HAP-1 (cell line): ENCODE data around the gene CYSLTR2.
A peak's percentile ranks its signal among the peaks of the same experiment; 100 is the strongest.

Source experiments
- DNase-seq, 2 experiments: peaks; one replicate each; pipeline ENCODE4 v3.0.0-alpha.2; 2016 to 2020; ENCODE audit warnings: low spot score in 2 of 2
- H3K27me3 ChIP-seq: fragments of 250-450 bp; sonication (Bioruptor Pico); 2 replicates; pipeline ENCODE4 v1.5.1; 2020; ENCODE audit warnings: low read depth, mild to moderate bottlenecking, moderate library complexity
- H3K36me3 ChIP-seq: fragments of 250-450 bp; sonication (Bioruptor Pico); replicated peaks from 2 replicates; pipeline ENCODE4 v1.5.1; 2020; ENCODE audit warnings: mild to moderate bottlenecking
- H3K4me1 ChIP-seq: fragments of 250-450 bp; sonication (Bioruptor Pico); 2 replicates; pipeline ENCODE4 v1.5.1; 2020; ENCODE audit warnings: mild to moderate bottlenecking
- H3K4me3 ChIP-seq: fragments of 250-450 bp; sonication (Bioruptor Pico); 2 replicates; pipeline ENCODE4 v1.5.1; 2020; ENCODE audit warnings: mild to moderate bottlenecking, moderate library complexity
- H3K9me3 ChIP-seq: fragments of 250-450 bp; sonication (Bioruptor Pico); 2 replicates; pipeline ENCODE4 v1.5.1; 2020; ENCODE audit warnings: mild to moderate bottlenecking, moderate library complexity
- in situ Hi-C: fragments of 300-500 bp; cut with MboI; formaldehyde crosslinking; loops from 3 replicates; pipeline ENCODE4 v1.14.3; 2020; ENCODE audit warnings: low sequenced_read_pairs, inconsistent platforms, mixed read lengths

Gene CYSLTR2

DNA sequence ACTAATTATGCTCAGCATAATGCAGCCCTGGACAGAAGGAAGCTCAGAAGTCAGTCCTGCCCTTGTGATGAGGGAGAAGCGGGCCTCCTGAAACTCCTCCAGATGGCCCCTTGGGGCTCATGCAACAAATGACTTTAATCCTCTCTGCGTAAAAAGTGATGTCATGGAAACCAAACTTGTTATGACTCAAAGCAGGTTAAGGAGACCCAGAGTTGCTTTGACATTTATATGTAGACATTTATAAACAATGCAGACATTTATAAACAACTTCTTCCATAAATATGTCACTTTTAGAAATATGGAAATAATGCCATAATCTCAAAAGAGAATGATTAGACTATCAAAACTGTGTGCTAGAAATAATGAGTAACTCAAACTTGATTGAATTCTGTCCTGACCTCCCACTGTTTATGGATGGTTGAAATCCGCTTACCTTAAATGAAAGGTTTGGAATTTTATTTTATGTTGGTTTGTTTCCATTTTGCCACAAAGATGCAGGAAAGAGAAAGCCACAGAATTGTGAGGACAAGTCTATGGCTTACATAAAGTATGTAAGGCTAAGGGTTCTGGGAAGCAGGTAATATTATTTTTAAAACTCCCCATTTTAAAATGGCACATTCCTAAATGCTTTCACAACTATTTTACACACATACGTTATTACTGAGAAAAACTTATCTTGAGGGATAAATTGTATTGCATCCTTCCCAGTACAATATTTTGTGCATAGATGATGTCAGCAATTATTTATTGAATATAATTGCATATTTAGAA lies 73.7 kb downstream of the CYSLTR2 start:
- Histone ChIP-seq H3K4me3 (no peak overlapping the region), H3K36me3 (no peaks in the 10 kb centered on the region), H3K27me3 (no peaks in the 10 kb centered on the region), H3K4me1 (peaks cover 6% of the 10 kb centered on the region; the same call in 1 of the 2 replicates), H3K9me3 (no peaks in the 10 kb centered on the region)
- in situ Hi-C loops = no loop called here
- DNase-seq = peak; percentile 59 to 66

DNA sequence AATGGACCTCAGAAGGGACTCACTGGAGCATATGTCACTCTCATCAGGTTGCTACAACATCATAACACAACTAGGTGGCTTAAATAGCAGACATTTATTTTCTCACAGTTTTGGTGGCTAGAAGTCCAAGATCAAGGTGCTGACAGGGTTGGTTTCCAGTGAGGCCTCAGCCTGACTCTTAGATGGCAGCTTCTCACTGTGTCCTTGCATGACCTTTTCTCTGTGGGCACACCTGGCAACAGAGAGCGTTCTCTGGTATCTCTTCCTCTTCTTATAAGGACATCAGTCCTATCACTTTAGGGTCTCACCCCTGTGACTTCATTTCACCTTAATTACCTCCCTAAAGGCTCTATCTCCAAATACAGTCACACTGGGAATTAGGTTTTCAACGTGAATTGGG lies 74.5 kb downstream of the CYSLTR2 start:
- in situ Hi-C loops = no loop called here
- H3K4me1 ChIP-seq = peaks cover 6% of the 10 kb centered on the region; the same call in 1 of the 2 replicates
- no peaks in the 10 kb centered on the region for H3K9me3 ChIP-seq
- no peak for DNase-seq
- H3K4me3 ChIP-seq = no peak overlapping the region
- no peaks in the 10 kb centered on the region for H3K27me3 ChIP-seq
- no peaks in the 10 kb centered on the region for H3K36me3 ChIP-seq

DNA sequence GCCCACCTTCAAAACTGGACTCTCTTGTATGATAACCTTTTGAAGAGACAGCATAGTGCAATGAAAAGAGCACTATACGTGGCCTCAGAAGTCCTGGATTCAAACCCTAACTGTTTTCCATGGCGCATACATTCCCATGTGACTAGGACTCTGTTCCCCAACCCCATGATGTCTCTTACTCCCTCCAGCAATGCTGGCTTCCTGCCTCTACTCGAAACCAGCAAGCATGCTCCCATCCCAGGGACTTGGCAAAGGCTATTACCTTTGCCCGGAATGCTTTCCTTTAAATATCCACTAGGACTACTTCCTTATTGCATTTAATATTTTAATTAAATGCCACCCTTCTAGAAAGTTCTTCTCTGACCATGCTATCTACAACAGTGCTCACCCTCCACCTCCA lies 75.1 kb downstream of the CYSLTR2 start:
- Histone ChIP-seq H3K27me3 (no peaks in the 10 kb centered on the region), H3K4me3 (no peak overlapping the region), H3K9me3 (no peaks in the 10 kb centered on the region), H3K36me3 (no peaks in the 10 kb centered on the region), H3K4me1 (peaks cover 6% of the 10 kb centered on the region; the same call in 1 of the 2 replicates)
- DNase-seq = no peak
- in situ Hi-C loops = no loop called here

- Histone ChIP-seq H3K4me1 (peaks cover 6% of the 10 kb centered on the region; the same call in 1 of the 2 replicates), H3K27me3 (no peaks in the 10 kb centered on the region), H3K36me3 (no peaks in the 10 kb centered on the region), H3K4me3 (no peak overlapping the region), H3K9me3 (no peaks in the 10 kb centered on the region)
- in situ Hi-C loops = no loop called here
- DNase-seq = no peak
These were observed 76.1 kb downstream of the CYSLTR2 start for GRCh38 chr13:48729856-48730255.

DNA sequence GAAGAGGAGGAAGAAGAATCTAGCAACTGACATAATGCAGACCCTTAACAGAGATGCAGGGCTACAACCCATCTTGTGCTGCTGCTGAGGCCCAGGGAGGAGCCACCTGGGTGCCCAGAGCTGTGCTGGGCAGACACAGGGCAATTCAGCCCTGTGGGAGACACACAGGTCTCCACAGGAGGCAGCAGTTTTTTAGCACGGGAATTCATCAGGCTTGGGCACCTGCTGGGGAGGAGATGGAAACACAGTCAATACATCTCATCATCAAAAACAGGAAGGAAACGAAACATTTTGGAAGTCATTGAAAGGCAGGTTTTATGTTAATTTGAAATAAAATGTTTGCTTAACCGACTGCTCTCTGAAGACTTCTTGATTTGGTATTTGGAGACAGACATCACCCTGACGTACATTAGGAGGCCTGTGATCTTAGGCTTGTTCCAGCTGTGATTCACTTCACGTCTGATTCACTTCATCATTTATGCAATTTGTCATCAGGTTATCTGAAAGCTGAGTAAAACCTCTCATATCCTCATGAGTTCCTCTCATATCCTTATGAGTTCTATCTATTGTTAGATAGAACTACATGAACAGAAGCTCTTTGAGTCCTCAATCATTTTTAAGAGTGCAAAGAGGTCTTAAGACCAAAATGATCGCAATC lies 77.4 kb downstream of the CYSLTR2 start:
- peaks cover 6% of the 10 kb centered on the region; the same call in 1 of the 2 replicates for H3K4me1 ChIP-seq
- in situ Hi-C loops = no loop called here
- H3K36me3 ChIP-seq = no peaks in the 10 kb centered on the region
- no peaks in the 10 kb centered on the region for H3K27me3 ChIP-seq
- H3K9me3 ChIP-seq = no peaks in the 10 kb centered on the region
- no peak for DNase-seq
- H3K4me3 ChIP-seq = no peak overlapping the region

DNA sequence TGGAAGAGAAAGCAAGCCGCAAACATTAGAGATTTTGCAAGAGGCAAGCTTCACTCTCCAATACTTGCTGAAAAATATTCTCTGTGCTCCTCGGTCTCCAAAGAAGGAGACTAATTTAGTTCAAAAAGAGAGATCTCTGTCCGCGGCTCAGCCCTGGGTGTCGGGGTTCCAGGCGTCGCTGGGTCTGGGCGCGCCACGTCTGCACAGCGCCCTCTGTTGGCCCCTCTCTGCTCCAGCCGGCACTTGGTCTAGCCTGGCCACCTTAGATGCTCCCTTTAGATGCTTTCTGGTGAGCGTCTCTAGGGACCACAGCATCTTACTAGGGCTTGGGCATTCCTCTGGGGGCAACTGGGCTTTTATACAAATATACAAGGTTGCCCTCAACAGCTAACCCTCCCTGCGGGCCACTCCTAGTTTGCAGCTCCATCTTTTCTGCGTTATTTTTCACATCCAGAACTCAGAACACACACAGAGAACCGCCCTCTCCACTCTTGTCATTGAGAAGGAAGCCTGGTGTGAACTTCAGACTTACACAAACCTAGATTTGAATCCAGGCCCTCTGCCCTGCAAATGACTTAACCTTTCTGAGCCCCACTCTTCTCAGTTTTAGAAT lies 78.3 kb downstream of the CYSLTR2 start:
- H3K27me3 ChIP-seq = no peaks in the 10 kb centered on the region
- H3K4me1 ChIP-seq = peaks cover 3% of the 10 kb centered on the region; the same call in 1 of the 2 replicates
- H3K4me3 ChIP-seq = no peak overlapping the region
- no peaks in the 10 kb centered on the region for H3K36me3 ChIP-seq
- DNase-seq = peak; percentile 31 to 82
- in situ Hi-C loops = no loop called here
- no peaks in the 10 kb centered on the region for H3K9me3 ChIP-seq

DNA sequence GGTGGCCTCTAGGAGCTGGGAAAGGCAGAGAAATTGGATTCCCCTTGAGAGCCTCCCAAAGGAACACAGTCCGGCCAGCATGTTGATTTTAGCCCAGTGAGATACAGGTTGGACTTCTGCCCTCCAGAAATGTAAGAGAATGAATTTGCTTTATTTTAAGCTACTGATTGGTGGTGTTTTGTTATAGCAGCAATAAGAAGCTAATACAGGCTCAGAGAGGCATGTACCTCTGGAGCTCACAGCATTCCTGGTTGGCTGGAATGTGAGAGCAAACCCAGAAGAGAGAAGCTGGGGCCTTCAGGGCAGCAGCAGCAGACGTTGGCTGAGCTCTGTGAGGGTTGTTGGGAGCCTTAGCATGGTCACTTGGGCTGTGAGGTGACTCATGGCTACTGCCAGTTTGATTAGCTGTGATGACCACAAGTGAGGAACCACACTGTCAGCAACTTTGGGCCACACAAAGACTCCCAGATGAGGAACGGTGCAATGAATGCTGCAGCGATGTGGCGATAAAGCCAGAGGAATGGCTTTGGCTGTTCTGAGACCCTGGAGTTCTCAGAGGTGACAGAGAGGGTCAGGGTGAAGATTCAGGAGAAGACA lies 80.1 kb downstream of the CYSLTR2 start:
- Histone ChIP-seq H3K36me3 (no peaks in the 10 kb centered on the region), H3K4me1 (0 out of 2 replicates have a peak, but pooled peaks cover 2% of the 10 kb centered on the region), H3K9me3 (no peaks in the 10 kb centered on the region), H3K27me3 (no peaks in the 10 kb centered on the region), H3K4me3 (no peak overlapping the region)
- in situ Hi-C loops = no loop called here
- DNase-seq = no peak

DNA sequence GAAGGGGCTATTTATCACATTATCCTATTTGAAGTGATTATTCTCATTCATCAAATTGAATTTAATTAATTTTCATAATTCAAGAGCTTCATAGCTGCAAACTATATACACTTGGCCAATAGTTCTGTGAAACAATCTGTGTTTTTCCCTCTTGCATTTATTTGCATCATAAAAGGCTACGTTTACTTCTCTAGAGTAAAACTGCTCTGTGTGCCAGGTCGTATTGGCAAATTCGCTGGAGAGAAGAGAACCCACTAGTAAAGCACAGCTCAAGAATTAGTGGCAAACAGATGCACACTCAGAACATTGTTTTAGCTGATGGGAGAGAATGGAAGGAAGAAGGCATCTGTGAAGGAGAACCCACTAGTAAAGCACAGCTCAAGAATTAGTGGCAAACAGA lies 81.8 kb downstream of the CYSLTR2 start:
- Histone ChIP-seq H3K27me3 (no peaks in the 10 kb centered on the region), H3K36me3 (no peaks in the 10 kb centered on the region), H3K9me3 (no peaks in the 10 kb centered on the region), H3K4me1 (0 out of 2 replicates have a peak, but pooled peaks cover 2% of the 10 kb centered on the region), H3K4me3 (no peak overlapping the region)
- no peak for DNase-seq
- in situ Hi-C loops = no loop called here

- DNase-seq = no peak
- no peaks in the 10 kb centered on the region for H3K36me3 ChIP-seq
- H3K4me3 ChIP-seq = no peak overlapping the region
- in situ Hi-C loops = no loop called here
- no peaks in the 10 kb centered on the region for H3K27me3 ChIP-seq
- H3K9me3 ChIP-seq = no peaks in the 10 kb centered on the region
- H3K4me1 ChIP-seq = no peaks in the 10 kb centered on the region
These were observed 84.0 kb downstream of the CYSLTR2 start for GRCh38 chr13:48737689-48738088.

DNA sequence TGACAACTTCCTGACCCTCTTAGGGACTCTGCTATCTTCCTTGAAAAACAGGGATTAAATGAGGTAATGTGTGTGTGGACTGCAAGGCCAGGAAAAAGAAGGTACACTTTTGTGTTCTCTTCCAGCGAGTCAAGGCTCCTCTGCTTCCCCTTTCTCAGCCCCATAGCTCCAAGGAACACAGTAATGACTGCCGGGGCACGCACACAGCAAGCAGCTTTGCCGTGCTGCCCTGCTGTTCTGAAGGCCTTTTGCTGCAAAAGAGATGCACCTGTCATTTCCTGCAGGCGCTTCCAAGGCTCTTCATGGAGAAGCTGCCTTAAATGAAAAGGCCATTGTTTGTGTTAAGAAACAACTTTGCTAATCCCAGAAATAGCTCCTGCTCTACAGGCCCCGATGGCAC lies 84.6 kb downstream of the CYSLTR2 start:
- no peaks in the 10 kb centered on the region for H3K9me3 ChIP-seq
- H3K4me1 ChIP-seq = no peaks in the 10 kb centered on the region
- H3K36me3 ChIP-seq = no peaks in the 10 kb centered on the region
- DNase-seq = no peak
- in situ Hi-C loops = no loop called here
- no peak overlapping the region for H3K4me3 ChIP-seq
- H3K27me3 ChIP-seq = no peaks in the 10 kb centered on the region

DNA sequence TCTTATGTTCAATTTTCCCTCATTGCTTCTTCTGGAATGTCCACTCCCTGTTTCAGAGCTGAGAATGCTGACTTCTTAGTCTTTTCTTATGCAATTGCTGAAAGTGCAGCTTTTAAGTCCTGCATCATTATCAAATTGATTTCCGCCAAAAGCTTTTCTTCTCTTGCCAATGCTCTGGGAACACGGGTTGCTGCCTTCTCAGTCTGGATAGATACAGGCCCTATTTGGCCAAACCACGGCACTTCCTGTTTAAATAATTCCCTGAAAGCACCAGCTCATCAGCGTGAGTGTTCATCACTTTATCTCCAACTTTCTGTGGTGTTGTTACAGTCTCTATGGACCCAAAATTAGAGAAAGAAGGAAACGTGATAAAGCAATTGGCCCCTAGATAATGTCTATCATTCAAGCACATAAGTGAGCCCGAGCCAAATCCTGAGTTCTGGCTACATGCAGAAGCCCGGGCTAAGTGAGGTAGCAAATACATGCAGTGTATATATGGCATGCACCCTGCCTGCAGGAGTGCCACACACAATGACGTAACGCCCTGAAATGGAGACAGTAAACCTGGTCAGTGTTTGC lies 85.7 kb downstream of the CYSLTR2 start:
- DNase-seq = no peak
- Histone ChIP-seq H3K4me3 (no peak overlapping the region), H3K36me3 (no peaks in the 10 kb centered on the region), H3K9me3 (no peaks in the 10 kb centered on the region), H3K27me3 (no peaks in the 10 kb centered on the region), H3K4me1 (no peaks in the 10 kb centered on the region)
- in situ Hi-C loops = no loop called here

DNA sequence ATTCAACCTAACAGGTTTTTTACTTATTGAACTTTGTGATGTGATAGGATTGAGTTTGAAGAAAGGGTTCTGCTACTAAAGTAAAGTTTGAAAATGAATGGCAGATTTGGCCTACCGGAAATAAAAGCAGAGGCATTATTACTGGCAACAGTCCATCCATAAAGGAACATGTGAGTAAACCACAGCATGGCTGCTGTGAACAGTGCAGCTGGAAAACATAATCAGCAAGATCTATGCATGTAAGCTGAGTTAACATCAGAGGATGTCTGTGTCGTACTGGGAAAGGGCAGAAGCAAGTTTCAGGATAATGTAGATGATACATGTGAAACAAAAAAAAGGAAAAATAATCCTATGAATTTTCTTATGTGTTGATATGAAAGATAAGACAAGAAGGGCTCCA lies 87.6 kb downstream of the CYSLTR2 start:
- H3K4me1 ChIP-seq = no peaks in the 10 kb centered on the region
- H3K4me3 ChIP-seq = no peak overlapping the region
- H3K9me3 ChIP-seq = no peaks in the 10 kb centered on the region
- no peaks in the 10 kb centered on the region for H3K27me3 ChIP-seq
- in situ Hi-C loops = no loop called here
- no peaks in the 10 kb centered on the region for H3K36me3 ChIP-seq
- DNase-seq = no peak

GRCh38 chr13:48746821-48747220 lies 93.1 kb downstream of the CYSLTR2 start:
- Histone ChIP-seq H3K4me1 (peaks cover 6% of the 10 kb centered on the region), H3K4me3 (no peak overlapping the region), H3K9me3 (no peaks in the 10 kb centered on the region), H3K36me3 (no peaks in the 10 kb centered on the region), H3K27me3 (no peaks in the 10 kb centered on the region)
- in situ Hi-C loops = no loop called here
- no peak for DNase-seq
